Measurements from ENCODE around the gene PYGO2.
A peak's percentile ranks its signal among the peaks of the same experiment; 100 is the strongest.
"Not testable (repeated sequence)": the region's sequence is repeated elsewhere in the genome, so short reads cannot be mapped to it uniquely, and the experiment has no call there.

The PYGO2 gene

DNA sequence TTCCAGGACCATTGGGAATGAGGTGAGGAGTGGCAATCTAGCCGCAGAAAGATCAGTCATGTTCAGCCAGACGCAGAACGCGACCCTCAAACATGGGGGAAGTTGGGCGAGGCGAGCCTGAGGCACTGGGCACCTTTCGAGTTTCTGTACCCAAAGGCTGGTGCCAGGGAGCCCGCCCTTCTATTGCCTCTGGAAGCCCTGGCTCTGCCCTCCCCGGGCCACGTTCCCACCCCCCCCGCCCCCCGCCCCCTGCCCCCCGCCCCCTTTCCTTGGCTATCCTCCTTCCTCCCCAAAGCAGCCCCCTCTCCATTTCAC lies 38.8 kb upstream of the PYGO2 start:
- Histone ChIP-seq H3K4me1 (ENCODE audit: control insufficient read depth in 2 of 2, insufficient read depth in 2 of 2, low read length in 2 of 2) (peaks cover 20 to 34% of the 10 kb centered on the region in 2 donors), H3K27ac (ENCODE audit: low read depth in 2 of 2, low read length in 2 of 2) (peak overlapping the region; percentile 99)

GRCh38 chr1:154999571-155000410 lies 38.2 kb upstream of the PYGO2 start:
- Histone ChIP-seq H3K9me3 (ENCODE audit: control insufficient read depth in 2 of 2, low read length in 2 of 2) (no peaks in the 10 kb centered on the region), H3K4me1 (ENCODE audit: control insufficient read depth in 2 of 2, insufficient read depth in 2 of 2, low read length in 2 of 2) (peaks cover 16 to 29% of the 10 kb centered on the region in 2 donors), H3K9ac (ENCODE audit: low read depth in 1 of 2, low read length in 2 of 2) (peak overlapping the region; percentile 89 to 92), H3K27ac (ENCODE audit: low read depth in 2 of 2, low read length in 2 of 2) (peak overlapping the region; percentile 99), H3K4me3 (ENCODE audit: low read length in 2 of 2) (peak overlapping the region; percentile 87 to 88), H3K27me3 (ENCODE audit: control insufficient read depth in 2 of 2, insufficient read depth in 2 of 2, low read length in 2 of 2) (no peaks in the 10 kb centered on the region), H3K36me3 (ENCODE audit: control insufficient read depth in 2 of 2, insufficient read depth in 2 of 2, low read length in 2 of 2) (peaks cover 0 to 3% of the 10 kb centered on the region in 2 donors)

More for the DNA sequence above, 38.8 kb upstream of the PYGO2 start:
- Histone ChIP-seq H3K27me3 (ENCODE audit: control insufficient read depth in 2 of 2, insufficient read depth in 2 of 2, low read length in 2 of 2) (no peaks in the 10 kb centered on the region), H3K9ac (ENCODE audit: low read depth in 1 of 2, low read length in 2 of 2) (peak overlapping the region; percentile 89 to 93), H3K4me3 (ENCODE audit: low read length in 2 of 2) (peak overlapping the region; percentile 87 to 88), H3K9me3 (ENCODE audit: control insufficient read depth in 2 of 2, low read length in 2 of 2) (no peaks in the 10 kb centered on the region), H3K36me3 (ENCODE audit: control insufficient read depth in 2 of 2, insufficient read depth in 2 of 2, low read length in 2 of 2) (peaks cover 0 to 3% of the 10 kb centered on the region in 2 donors)

DNA sequence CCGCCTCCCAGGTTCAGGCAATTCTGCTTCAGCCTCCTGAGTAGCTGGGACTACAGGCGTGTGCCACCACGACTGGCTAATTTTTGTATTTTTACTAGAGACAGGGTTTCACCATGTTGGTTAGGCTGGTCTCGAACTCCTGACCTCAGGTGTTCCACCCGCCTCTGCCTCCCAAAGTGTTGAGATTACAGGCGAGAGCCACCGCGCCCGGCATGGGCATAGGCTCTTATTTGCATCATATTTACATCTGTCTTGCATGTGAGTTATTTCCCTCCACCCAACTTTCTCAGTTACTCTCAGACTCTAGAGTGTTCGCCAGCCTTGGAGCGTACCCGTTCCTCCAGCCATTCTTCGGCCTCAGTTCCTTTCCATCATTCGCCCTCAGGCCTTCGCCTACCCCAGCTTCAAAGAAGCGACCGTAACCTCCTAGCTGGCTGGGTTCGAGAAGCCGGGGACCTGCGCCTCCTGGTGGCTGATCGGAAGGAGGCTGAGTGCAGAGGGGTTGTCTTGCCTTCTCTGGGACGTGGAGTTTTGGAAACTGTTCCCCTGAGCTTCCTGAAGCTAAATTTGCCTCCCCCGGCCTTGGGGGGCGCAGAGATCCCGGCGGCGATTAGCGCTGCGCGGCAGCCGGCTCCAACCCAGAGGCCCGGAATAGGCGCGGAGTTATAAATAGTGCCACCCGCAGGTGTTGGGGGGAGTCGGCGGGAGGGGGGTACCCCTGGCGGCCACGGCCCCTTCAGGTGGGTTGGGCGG lies 37.4 kb upstream of the PYGO2 start:
- peaks cover 0 to 3% of the 10 kb centered on the region in 2 donors for H3K36me3 ChIP-seq (ENCODE audit: control insufficient read depth in 2 of 2, insufficient read depth in 2 of 2, low read length in 2 of 2)
- peak overlapping the region; percentile 40 to 66 for H3K4me3 ChIP-seq (ENCODE audit: low read length in 2 of 2)
- peak overlapping the region; percentile 7 to 99 for H3K27ac ChIP-seq (ENCODE audit: low read depth in 2 of 2, low read length in 2 of 2)
- no peaks in the 10 kb centered on the region for H3K9me3 ChIP-seq (ENCODE audit: control insufficient read depth in 2 of 2, low read length in 2 of 2)
- H3K9ac ChIP-seq (ENCODE audit: low read depth in 1 of 2, low read length in 2 of 2): peak overlapping the region in 1 of 2 donors; percentile 46
- no peaks in the 10 kb centered on the region for H3K27me3 ChIP-seq (ENCODE audit: control insufficient read depth in 2 of 2, insufficient read depth in 2 of 2, low read length in 2 of 2)
- H3K4me1 ChIP-seq (ENCODE audit: control insufficient read depth in 2 of 2, insufficient read depth in 2 of 2, low read length in 2 of 2): peaks cover 8 to 21% of the 10 kb centered on the region in 2 donors

DNA sequence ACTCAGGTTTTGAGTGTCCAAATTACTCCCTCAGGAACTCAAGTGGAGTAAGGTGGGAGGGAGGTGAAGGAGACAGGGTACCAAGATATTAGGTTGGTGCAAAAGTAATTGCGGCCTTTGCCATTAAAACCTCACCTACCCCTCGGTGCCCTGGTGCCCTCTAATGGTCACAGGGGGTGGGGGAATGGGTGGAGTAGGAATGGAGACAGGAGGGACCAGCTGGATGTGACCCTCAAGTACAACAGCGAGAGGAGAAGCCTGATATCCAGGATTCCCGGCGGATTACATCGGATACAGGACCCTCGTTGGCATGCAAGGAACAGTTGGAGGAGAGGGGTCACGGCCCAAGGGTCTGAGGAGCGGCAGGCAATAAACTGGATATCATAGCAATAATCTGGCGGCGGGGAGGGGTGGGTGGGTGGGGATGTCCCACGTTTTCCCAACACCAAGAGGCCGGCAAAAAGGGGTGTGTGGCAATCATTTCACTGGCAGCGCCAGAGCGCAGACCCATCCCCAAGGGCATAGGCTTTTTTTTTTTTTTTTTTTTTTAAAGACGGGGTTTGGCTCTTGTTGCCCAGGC lies 36.7 kb upstream of the PYGO2 start:
- no peak overlapping the region for H3K9ac ChIP-seq (ENCODE audit: low read depth in 1 of 2, low read length in 2 of 2)
- no peaks in the 10 kb centered on the region for H3K9me3 ChIP-seq (ENCODE audit: control insufficient read depth in 2 of 2, low read length in 2 of 2)
- H3K36me3 ChIP-seq (ENCODE audit: control insufficient read depth in 2 of 2, insufficient read depth in 2 of 2, low read length in 2 of 2): peaks cover 0 to 3% of the 10 kb centered on the region in 2 donors
- H3K27me3 ChIP-seq (ENCODE audit: control insufficient read depth in 2 of 2, insufficient read depth in 2 of 2, low read length in 2 of 2): no peaks in the 10 kb centered on the region
- H3K27ac ChIP-seq (ENCODE audit: low read depth in 2 of 2, low read length in 2 of 2): no peak overlapping the region
- H3K4me3 ChIP-seq (ENCODE audit: low read length in 2 of 2): no peak overlapping the region
- H3K4me1 ChIP-seq (ENCODE audit: control insufficient read depth in 2 of 2, insufficient read depth in 2 of 2, low read length in 2 of 2): peaks cover 8 to 21% of the 10 kb centered on the region in 2 donors

GRCh38 chr1:154996966-154997701 lies 35.6 kb upstream of the PYGO2 start:
- Histone ChIP-seq H3K4me1 (ENCODE audit: control insufficient read depth in 2 of 2, insufficient read depth in 2 of 2, low read length in 2 of 2) (peaks cover 8 to 21% of the 10 kb centered on the region in 2 donors), H3K9ac (ENCODE audit: low read depth in 1 of 2, low read length in 2 of 2) (no peak overlapping the region), H3K36me3 (ENCODE audit: control insufficient read depth in 2 of 2, insufficient read depth in 2 of 2, low read length in 2 of 2) (peaks cover 0 to 2% of the 10 kb centered on the region in 2 donors), H3K27me3 (ENCODE audit: control insufficient read depth in 2 of 2, insufficient read depth in 2 of 2, low read length in 2 of 2) (no peaks in the 10 kb centered on the region), H3K9me3 (ENCODE audit: control insufficient read depth in 2 of 2, low read length in 2 of 2) (no peaks in the 10 kb centered on the region), H3K4me3 (ENCODE audit: low read length in 2 of 2) (no peak overlapping the region), H3K27ac (ENCODE audit: low read depth in 2 of 2, low read length in 2 of 2) (no peak overlapping the region)

GRCh38 chr1:154995301-154995983 lies 33.9 kb upstream of the PYGO2 start:
- not testable (repeated sequence) for H3K9me3 ChIP-seq (ENCODE audit: control insufficient read depth in 2 of 2, low read length in 2 of 2); H3K27me3 ChIP-seq (ENCODE audit: control insufficient read depth in 2 of 2, insufficient read depth in 2 of 2, low read length in 2 of 2); H3K36me3 ChIP-seq (ENCODE audit: control insufficient read depth in 2 of 2, insufficient read depth in 2 of 2, low read length in 2 of 2); H3K9ac ChIP-seq (ENCODE audit: low read depth in 1 of 2, low read length in 2 of 2); H3K4me3 ChIP-seq (ENCODE audit: low read length in 2 of 2); H3K27ac ChIP-seq (ENCODE audit: low read depth in 2 of 2, low read length in 2 of 2)
- H3K4me1 ChIP-seq (ENCODE audit: control insufficient read depth in 2 of 2, insufficient read depth in 2 of 2, low read length in 2 of 2): peaks cover 8 to 19% of the 10 kb centered on the region in 2 donors

GRCh38 chr1:154994591-154994990 lies 33.0 kb upstream of the PYGO2 start:
- Histone ChIP-seq H3K9ac (ENCODE audit: low read depth in 1 of 2, low read length in 2 of 2) (no peak overlapping the region), H3K9me3 (ENCODE audit: control insufficient read depth in 2 of 2, low read length in 2 of 2) (no peaks in the 10 kb centered on the region), H3K27me3 (ENCODE audit: control insufficient read depth in 2 of 2, insufficient read depth in 2 of 2, low read length in 2 of 2) (no peaks in the 10 kb centered on the region), H3K27ac (ENCODE audit: low read depth in 2 of 2, low read length in 2 of 2) (no peak overlapping the region), H3K4me1 (ENCODE audit: control insufficient read depth in 2 of 2, insufficient read depth in 2 of 2, low read length in 2 of 2) (peaks cover 2 to 12% of the 10 kb centered on the region in 2 donors), H3K4me3 (ENCODE audit: low read length in 2 of 2) (no peak overlapping the region), H3K36me3 (ENCODE audit: control insufficient read depth in 2 of 2, insufficient read depth in 2 of 2, low read length in 2 of 2) (peaks cover 4 to 11% of the 10 kb centered on the region in 2 donors)

DNA sequence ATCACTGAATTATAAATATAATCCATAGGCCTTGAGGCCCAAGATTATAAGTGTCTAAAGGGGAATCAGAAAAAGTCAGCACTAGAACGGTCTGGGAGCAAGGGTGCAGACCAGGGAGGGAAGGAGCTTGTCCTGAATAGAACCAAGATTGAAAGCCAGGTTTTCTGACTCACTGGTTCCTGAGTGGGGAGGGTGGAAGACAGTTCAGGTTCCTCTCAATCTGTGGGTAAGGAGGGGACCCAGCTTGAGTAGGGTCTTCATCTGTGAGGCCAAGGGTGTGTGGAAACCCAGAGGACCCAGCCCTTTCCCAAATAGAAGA lies 32.6 kb upstream of the PYGO2 start:
- Histone ChIP-seq H3K27ac (ENCODE audit: low read depth in 2 of 2, low read length in 2 of 2) (no peak overlapping the region), H3K9ac (ENCODE audit: low read depth in 1 of 2, low read length in 2 of 2) (no peak overlapping the region), H3K4me1 (ENCODE audit: control insufficient read depth in 2 of 2, insufficient read depth in 2 of 2, low read length in 2 of 2) (peaks cover 4 to 13% of the 10 kb centered on the region in 2 donors), H3K9me3 (ENCODE audit: control insufficient read depth in 2 of 2, low read length in 2 of 2) (no peaks in the 10 kb centered on the region), H3K36me3 (ENCODE audit: control insufficient read depth in 2 of 2, insufficient read depth in 2 of 2, low read length in 2 of 2) (peaks cover 4 to 15% of the 10 kb centered on the region in 2 donors), H3K4me3 (ENCODE audit: low read length in 2 of 2) (no peak overlapping the region), H3K27me3 (ENCODE audit: control insufficient read depth in 2 of 2, insufficient read depth in 2 of 2, low read length in 2 of 2) (no peaks in the 10 kb centered on the region)

DNA sequence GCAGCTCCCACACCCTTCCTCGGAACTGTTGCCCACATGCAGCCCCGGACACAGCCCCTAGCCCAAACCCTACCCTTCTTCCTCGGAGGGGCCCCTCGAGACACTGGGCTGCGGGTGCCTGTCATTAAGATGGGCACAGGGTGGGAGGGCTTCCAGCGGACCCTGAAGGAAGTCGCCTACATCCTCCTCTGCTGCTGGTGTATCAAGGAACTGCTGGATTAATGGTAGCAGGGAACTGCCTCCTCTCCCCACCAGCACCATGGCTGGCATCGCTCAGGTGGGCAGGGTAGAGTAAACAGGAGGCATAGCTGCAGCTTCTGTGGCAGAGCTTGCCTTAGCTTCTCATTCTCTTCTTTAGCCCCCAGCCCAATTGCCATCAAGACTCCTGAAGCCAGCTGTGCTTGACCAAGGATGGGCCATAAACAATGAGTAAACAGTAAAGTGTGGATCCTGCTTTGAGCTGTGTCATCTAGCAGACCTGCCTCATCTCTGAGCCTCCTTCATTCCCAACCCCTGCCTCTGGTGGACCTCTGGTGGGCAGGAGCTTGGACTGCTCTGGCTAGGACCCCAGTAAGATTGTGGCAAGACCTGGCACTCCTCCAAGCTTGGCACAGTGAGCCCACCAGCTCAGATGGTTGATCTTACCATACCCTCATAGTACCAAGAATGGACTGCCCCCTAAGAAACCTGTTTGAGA lies 32.1 kb upstream of the PYGO2 start, which contains the start of gene LENEP:
LENEP (plus strand) TSS at position 15 of the 697 bp plus-strand sequence; CDS start at position 37, 22 bp downstream.
- Histone ChIP-seq H3K4me3 (ENCODE audit: low read length in 2 of 2) (no peak within 1 kb of the TSS), H3K27me3 (ENCODE audit: control insufficient read depth in 2 of 2, insufficient read depth in 2 of 2, low read length in 2 of 2) (no peaks in the 10 kb centered on the region), H3K9ac (ENCODE audit: low read depth in 1 of 2, low read length in 2 of 2) (no peak within 1 kb of the TSS), H3K4me1 (ENCODE audit: control insufficient read depth in 2 of 2, insufficient read depth in 2 of 2, low read length in 2 of 2) (peaks cover 5 to 9% of the 10 kb centered on the region in 2 donors), H3K9me3 (ENCODE audit: control insufficient read depth in 2 of 2, low read length in 2 of 2) (no peaks in the 10 kb centered on the region), H3K36me3 (ENCODE audit: control insufficient read depth in 2 of 2, insufficient read depth in 2 of 2, low read length in 2 of 2) (peaks cover 4 to 20% of the 10 kb centered on the region in 2 donors), H3K27ac (ENCODE audit: low read depth in 2 of 2, low read length in 2 of 2) (no peak within 1 kb of the TSS)
